ENCODE data around the gene AGTPBP1.
"Not testable (repeated sequence)": the region's sequence is repeated elsewhere in the genome, so short reads cannot be mapped to it uniquely, and the experiment has no call there.

The AGTPBP1 gene, protein sequence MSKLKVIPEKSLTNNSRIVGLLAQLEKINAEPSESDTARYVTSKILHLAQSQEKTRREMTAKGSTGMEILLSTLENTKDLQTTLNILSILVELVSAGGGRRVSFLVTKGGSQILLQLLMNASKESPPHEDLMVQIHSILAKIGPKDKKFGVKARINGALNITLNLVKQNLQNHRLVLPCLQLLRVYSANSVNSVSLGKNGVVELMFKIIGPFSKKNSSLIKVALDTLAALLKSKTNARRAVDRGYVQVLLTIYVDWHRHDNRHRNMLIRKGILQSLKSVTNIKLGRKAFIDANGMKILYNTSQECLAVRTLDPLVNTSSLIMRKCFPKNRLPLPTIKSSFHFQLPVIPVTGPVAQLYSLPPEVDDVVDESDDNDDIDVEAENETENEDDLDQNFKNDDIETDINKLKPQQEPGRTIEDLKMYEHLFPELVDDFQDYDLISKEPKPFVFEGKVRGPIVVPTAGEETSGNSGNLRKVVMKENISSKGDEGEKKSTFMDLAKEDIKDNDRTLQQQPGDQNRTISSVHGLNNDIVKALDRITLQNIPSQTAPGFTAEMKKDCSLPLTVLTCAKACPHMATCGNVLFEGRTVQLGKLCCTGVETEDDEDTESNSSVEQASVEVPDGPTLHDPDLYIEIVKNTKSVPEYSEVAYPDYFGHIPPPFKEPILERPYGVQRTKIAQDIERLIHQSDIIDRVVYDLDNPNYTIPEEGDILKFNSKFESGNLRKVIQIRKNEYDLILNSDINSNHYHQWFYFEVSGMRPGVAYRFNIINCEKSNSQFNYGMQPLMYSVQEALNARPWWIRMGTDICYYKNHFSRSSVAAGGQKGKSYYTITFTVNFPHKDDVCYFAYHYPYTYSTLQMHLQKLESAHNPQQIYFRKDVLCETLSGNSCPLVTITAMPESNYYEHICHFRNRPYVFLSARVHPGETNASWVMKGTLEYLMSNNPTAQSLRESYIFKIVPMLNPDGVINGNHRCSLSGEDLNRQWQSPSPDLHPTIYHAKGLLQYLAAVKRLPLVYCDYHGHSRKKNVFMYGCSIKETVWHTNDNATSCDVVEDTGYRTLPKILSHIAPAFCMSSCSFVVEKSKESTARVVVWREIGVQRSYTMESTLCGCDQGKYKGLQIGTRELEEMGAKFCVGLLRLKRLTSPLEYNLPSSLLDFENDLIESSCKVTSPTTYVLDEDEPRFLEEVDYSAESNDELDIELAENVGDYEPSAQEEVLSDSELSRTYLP

DNA sequence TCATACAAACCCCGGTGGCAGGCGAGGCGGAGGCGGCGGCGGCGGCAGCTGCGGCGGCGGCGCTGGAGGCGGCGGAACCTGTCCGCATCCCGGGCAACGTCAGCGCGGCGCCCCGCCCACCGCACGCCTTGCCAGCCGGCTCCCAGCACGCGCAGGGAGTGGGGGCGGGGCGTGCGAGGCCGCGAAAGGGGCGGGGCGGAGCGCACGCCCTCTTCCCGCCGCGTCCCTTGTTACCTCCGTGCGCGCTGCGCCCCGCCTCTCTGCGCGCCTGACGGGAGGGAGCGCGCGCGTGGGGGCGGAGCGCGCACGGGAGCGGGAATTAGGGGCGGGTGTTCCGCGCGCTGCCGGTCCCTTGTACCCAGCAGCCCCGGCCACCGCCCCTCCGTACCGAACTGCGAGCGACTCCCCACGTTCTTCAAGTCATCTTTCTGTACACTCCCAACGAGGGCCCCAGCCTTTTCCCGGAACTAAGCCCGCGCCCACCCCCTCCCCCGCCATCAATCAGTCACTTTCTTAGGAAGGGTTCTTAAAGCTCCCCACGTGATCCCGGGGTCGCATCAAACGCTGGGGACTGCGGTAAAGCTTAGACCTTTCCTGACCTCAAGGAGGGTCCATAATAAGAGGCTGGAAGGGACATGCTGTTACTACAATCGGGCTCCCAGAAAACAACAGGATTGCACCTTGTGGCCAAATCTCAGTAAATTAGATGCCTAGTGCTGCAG is at the start of gene AGTPBP1:
Gene AGTPBP1 (minus strand): TSS at position 80 of the 722 bp plus-strand sequence. CDS start 29,421 bp downstream, outside the sequence.
- TF ChIP-seq, protein P1, sequence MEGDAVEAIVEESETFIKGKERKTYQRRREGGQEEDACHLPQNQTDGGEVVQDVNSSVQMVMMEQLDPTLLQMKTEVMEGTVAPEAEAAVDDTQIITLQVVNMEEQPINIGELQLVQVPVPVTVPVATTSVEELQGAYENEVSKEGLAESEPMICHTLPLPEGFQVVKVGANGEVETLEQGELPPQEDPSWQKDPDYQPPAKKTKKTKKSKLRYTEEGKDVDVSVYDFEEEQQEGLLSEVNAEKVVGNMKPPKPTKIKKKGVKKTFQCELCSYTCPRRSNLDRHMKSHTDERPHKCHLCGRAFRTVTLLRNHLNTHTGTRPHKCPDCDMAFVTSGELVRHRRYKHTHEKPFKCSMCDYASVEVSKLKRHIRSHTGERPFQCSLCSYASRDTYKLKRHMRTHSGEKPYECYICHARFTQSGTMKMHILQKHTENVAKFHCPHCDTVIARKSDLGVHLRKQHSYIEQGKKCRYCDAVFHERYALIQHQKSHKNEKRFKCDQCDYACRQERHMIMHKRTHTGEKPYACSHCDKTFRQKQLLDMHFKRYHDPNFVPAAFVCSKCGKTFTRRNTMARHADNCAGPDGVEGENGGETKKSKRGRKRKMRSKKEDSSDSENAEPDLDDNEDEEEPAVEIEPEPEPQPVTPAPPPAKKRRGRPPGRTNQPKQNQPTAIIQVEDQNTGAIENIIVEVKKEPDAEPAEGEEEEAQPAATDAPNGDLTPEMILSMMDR (IDR thresholded peaks at IDR 0.05; ENCODE audit: low read depth, low read length) = no peak
- in situ Hi-C loops (cut with HindIII; ENCODE audit: low sequenced_read_pairs) = no loop called here
- peak within 1 kb of the TSS; percentile 91 for H3K4me3 ChIP-seq (ENCODE audit: low read depth, low read length)
- peak; percentile 93 for DNase-seq (ENCODE audit: low read depth, low spot score)

DNA sequence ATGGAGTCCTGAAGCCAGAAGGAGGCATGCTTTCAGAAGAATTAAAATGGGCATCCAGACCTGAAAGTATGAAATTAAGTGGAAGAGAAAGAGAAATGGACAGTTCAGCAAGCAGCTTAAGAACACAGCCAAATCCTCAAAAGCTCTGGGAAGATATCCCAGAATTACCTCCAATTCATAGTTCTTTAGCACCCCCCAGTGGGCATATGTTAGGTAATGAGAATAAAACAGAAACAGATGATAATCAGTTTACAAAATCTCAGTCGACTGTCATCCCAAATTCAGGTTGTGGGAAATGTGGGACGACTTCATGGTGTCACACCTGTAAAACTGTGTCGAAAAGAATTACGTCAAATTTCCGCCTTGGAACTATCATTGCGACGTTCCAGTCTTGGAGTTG is 44.4 kb upstream of the AGTPBP1 start:
- DNase-seq (ENCODE audit: low read depth, low spot score); H3K4me3 ChIP-seq (ENCODE audit: low read depth, low read length); in situ Hi-C loops (cut with HindIII; ENCODE audit: low sequenced_read_pairs): not testable (repeated sequence)

DNA sequence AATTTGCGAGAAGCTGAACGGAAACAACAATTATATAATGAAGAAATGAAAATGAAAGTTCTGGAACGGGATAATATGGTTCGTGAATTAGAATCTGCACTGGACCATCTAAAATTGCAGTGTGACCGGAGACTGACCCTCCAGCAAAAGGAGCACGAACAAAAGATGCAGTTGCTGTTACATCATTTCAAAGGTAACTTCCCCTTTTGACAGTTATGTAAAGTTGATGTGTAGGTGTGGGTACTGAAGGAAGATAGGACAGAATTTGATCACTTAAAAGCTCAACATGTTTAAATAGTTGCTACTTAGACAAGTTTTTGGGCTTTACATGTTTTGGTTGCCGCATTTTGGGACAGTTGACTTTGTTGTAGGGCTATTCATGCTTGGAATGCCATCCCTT is 32.1 kb upstream of the AGTPBP1 start:
- DNase-seq (ENCODE audit: low read depth, low spot score) = not testable (repeated sequence)

DNA sequence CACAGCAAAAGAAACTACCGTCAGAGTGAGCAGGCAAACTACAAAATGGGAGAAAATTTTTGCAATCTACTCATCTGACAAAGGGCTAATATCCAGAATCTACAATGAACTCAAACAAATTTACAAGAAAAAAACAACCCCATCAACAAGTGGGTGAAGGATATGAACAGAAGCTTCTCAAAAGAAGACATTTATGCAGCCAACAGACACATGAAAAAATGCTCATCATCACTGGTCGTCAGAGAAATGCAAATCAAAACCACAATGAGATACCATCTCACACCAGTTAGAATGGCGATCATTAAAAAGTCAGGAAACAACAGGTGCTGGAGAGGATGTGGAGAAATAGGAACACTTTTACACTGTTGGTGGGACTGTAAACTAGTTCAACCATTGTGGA is 20.0 kb upstream of the AGTPBP1 start:
- H3K4me3 ChIP-seq (ENCODE audit: low read depth, low read length); DNase-seq (ENCODE audit: low read depth, low spot score); in situ Hi-C loops (cut with HindIII; ENCODE audit: low sequenced_read_pairs): not testable (repeated sequence)

More for the DNA sequence above, 32.1 kb upstream of the AGTPBP1 start:
- H3K4me3 ChIP-seq (ENCODE audit: low read depth, low read length); in situ Hi-C loops (cut with HindIII; ENCODE audit: low sequenced_read_pairs): not testable (repeated sequence)

DNA sequence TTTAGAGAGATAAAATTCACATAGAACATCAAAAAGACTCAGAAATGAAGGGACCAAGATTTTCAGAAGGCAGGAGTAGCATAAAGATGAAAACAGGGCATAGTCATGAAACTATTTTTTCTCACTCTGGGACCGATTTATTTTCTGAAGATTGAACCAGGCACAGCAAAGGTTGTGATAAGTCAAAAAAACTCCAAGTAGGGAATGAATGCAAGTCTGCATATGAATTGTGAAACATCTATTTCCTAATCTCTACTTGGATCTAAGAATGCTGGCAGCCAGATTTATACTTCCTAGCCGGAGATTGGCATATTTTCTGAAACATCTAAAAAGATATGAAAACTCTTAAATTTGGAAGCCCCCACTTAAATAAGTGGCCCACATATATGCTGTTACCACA is 16.0 kb upstream of the AGTPBP1 start:
- in situ Hi-C loops (cut with HindIII; ENCODE audit: low sequenced_read_pairs); H3K4me3 ChIP-seq (ENCODE audit: low read depth, low read length); DNase-seq (ENCODE audit: low read depth, low spot score): not testable (repeated sequence)

DNA sequence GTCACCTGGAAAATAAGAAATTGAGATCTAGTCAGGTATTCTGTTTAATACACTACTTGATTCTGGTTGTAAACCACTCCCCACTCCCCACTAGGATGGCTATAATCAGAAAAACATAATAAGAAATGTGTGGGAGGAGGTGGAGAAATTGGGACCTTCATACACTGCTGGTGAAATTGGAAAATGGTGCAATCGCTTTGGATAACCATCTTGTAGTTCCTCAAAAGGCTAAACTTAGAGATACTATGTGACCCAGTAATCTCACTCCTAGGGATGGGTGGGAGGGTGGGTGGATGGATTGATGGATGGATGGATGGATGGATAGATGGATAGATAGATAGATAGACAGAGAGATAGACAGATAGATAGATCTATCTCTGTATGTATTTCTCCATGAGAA is 14.5 kb upstream of the AGTPBP1 start:
- DNase-seq (ENCODE audit: low read depth, low spot score); H3K4me3 ChIP-seq (ENCODE audit: low read depth, low read length); in situ Hi-C loops (cut with HindIII; ENCODE audit: low sequenced_read_pairs): not testable (repeated sequence)

DNA sequence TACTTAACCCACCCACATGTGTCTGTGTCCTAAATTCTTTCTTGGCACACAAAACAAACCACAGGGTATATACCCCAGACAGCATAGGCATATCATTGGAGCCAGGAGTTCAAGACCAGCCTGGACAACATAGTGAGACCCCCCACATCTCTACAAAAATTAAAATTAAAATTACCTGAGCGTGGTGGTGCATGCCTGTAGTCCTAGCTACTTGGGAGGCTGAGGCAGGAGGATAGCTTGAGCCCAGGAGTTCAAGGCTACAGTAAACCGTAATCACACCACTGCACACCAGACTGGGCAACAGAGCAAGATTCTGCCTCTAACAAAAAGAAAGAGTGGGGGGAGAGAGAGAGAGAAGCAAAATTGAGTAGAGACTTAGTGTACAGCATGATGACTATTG is 4.6 kb upstream of the AGTPBP1 start:
- no peak for DNase-seq (ENCODE audit: low read depth, low spot score)
- no peak overlapping the region for H3K4me3 ChIP-seq (ENCODE audit: low read depth, low read length)
- TF ChIP-seq, protein P1 (IDR thresholded peaks at IDR 0.05; ENCODE audit: low read depth, low read length) = no peak
- in situ Hi-C loops (cut with HindIII; ENCODE audit: low sequenced_read_pairs) = no loop called here

DNA sequence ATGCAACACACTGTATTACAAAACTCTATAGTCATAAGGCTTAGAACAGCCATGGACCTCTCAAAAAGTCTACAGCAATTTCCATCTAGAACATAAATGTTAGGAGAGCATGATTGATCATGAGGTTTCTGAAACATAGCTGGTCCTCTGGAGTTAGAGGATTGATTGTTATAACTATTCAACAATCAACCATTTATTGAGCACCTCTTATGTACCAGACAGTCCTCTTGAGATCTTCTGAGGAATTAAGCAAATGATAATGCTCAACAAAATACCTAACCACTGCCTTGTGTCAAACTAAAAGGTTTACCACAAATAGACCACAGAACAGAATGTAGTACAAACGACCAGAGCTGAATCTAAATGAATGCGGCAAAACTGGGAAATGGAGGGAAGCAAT is 3.4 kb upstream of the AGTPBP1 start:
- in situ Hi-C loops (cut with HindIII; ENCODE audit: low sequenced_read_pairs) = no loop called here
- DNase-seq (ENCODE audit: low read depth, low spot score) = no peak
- TF ChIP-seq, protein P1 (IDR thresholded peaks at IDR 0.05; ENCODE audit: low read depth, low read length) = no peak
- H3K4me3 ChIP-seq (ENCODE audit: low read depth, low read length) = no peak overlapping the region
